ENCODE measurements around the gene C19orf53.

Gene C19orf53

GRCh38 chr19:13827656-13828055, 53.4 kb downstream of the C19orf53 start:
- ATAC-seq = no peak

All from activated CD4-positive, CD25-positive, alpha-beta regulatory T cell treated with anti-CD3 and anti-CD28 coated beads, Interleukin-2, amount 50 U/mL, for 24 hours (primary cell).